HTR-8/SVneo (cell line): Measurements from ENCODE around the gene LY6G5B.

ENCODE experiments used
- DNase-seq: peaks from one replicate; pipeline ENCODE4 v3.0.0; 2011; ENCODE audit warnings: low spot score, mixed read lengths; ENCODE audit not compliant: insufficient read length
- FAIRE-seq: peaks from 2 replicates; lab custom pipeline; 2011; peaks lifted over from hg19 to GRCh38; lab: Jason Lieb, UNC

The LY6G5B gene

DNA sequence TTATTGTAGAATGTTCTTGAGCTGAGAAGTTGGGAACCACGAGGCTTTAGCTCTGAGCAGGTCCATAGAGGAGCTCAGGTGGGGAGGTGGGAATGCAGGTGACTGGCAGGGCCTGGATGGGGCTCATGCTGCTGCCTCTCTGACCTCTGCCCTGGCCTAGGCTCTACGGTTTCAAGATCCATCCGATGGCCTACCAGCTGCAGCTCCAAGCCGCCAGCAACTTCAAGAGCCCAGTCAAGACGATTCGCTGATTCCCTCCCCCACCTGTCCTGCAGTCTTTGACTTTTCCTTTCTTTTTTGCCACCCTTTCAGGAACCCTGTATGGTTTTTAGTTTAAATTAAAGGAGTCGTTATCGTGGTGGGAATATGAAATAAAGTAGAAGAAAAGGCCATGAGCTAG is at the start of gene LY6G5B:
Gene LY6G5B, plus strand, starts transcription at position 301 of the 400 bp plus-strand sequence. CDS start 975 bp downstream, outside the sequence.
- FAIRE-seq: no peak
- DNase-seq: no peak

- peak; percentile 73 for DNase-seq
- no peak for FAIRE-seq
These were observed 49.0 kb upstream of the LY6G5B start, which contains the start of gene PRRC2A for GRCh38 chr6:31620586-31621319. TSS of gene PRRC2A (plus strand) at chr6:31620715. CDS start at chr6:31622790, 2,075 bp downstream.

DNA sequence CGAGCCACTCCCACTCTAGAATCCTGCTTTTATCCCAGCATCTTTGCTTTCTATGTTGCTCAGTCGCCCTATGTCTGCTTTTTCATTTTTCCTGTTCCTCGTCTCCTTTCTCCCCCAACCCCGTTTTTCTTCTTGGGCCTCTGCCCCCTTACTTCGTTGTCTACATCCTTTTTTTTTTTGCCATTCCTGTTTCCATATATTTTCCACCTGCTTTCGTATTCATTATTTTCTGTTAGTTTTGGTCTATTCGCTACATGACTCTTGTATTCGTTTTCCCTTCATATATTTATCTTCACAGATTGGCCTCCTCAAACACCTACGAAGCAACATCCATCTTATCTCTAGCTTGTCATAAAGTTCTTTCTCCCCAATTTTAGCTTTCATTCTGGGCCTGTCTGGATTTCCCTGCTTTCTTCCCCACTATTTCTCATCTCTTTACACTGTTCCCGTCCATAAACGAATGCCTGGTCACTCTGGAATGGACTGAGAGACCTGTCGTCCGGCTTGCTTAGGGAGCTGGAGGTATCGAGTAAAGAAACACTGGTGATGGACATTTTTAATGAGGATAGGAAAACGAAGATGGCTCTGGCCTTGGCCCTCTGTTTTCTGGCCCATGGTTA is 48.3 kb upstream of the LY6G5B start:
- no peak for FAIRE-seq

DNA sequence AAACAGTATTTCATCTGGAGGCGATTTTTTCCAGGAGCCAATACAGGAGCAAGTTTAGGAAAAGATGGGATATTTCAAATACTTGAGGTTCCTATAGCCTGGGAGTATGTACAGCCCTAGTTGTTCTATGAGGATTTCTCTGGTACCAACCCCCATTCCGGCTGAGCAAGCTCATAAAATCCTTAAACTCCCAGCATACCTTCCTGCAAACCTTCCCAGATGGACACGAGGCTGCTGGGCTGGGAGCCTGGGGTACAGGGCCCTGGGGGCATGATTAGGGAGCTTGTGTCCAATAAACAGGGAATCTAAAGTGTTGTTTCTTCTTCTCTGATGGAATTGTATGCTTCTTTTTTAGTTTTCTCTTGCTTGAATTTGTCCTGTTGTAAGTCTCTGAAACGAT is 47.8 kb upstream of the LY6G5B start:
- DNase-seq (no peak), FAIRE-seq (no peak)

More for the DNA sequence above, 48.3 kb upstream of the LY6G5B start:
- no peak for DNase-seq

DNA sequence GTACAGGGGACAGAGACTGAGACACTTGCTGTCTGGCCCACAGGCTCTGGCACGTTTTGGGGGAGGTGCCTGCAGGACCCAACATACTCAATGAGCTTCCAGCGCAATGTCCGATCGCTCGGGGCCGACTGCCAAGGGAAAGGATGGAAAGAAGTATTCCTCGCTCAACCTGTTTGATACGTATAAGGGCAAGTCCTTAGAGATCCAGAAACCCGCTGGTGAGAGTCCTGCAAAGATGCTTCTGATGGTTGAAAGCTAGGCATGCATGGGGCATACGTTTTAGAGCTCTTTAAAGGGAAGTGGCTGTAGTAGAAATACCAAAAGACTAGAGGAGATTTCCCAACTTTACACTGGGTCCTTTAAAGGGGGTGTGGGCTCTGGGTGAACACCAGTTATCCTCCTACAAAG is 47.1 kb upstream of the LY6G5B start:
- no peak for FAIRE-seq
- no peak for DNase-seq

DNA sequence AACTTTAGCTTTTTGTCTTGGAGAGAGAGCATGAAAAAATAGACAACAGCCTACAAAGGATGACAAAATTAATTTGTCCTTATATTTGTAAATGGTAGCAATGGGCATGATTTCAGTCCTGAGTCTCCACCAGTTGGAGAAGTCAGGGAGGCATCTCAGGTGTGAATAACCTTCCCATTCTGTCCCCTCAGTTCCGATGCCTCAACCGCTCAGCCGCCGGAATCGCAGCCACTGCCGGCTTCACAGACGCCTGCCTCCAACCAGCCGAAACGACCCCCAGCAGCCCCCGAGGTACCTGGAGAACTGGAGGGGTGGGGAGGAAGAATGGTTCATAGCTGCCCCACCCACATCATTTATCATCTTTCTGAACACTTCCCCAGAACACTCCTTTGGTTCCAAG is 45.7 kb upstream of the LY6G5B start:
- no peak for DNase-seq
- no peak for FAIRE-seq

DNA sequence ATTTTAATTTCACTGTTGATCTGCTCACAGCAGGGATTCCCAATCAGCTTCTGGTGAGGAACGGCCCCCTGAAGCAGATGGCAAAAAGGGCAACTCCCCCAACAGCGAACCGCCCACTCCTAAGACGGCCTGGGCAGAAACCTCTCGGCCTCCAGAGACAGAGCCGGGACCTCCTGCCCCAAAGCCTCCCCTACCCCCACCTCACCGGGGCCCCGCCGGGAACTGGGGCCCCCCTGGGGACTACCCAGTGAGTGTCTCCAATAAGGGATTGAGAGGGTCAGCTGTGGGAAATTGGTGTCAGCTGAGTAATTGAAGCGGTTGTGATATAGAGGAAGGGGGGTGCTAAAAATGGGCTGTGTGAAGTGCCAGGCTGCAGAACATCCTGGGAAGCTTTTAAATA is 42.8 kb upstream of the LY6G5B start:
- FAIRE-seq (no peak), DNase-seq (no peak)

DNA sequence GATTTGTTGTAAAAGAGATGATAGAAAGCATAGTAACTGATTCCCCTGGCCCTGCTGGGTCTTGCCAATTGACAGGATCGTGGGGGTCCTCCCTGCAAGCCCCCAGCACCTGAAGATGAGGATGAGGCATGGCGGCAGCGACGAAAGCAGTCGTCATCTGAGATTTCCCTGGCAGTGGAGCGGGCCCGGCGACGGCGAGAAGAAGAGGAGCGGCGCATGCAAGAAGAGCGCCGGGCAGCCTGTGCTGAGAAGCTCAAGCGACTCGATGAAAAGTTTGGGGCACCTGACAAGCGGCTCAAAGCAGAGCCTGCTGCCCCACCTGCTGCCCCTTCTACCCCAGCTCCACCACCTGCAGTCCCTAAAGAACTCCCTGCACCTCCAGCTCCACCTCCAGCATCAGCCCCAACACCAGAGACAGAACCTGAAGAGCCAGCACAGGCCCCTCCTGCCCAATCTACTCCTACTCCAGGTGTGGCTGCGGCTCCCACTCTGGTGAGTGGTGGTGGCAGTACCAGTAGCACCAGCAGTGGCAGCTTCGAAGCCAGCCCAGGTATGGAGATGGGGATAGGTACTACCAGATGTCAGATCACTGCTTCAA is 42.0 kb upstream of the LY6G5B start:
- DNase-seq (no peak), FAIRE-seq (no peak)

- no peak for FAIRE-seq
- DNase-seq: no peak
These were observed 40.8 kb upstream of the LY6G5B start for GRCh38 chr6:31629014-31629413.

GRCh38 chr6:31630177-31630934 is 39.4 kb upstream of the LY6G5B start:
- DNase-seq (no peak), FAIRE-seq (no peak)

- DNase-seq: no peak
- no peak for FAIRE-seq
These were observed 38.6 kb upstream of the LY6G5B start for GRCh38 chr6:31631209-31631608.

- FAIRE-seq: no peak
- DNase-seq: no peak
These were observed 38.0 kb upstream of the LY6G5B start for GRCh38 chr6:31631681-31632278.

DNA sequence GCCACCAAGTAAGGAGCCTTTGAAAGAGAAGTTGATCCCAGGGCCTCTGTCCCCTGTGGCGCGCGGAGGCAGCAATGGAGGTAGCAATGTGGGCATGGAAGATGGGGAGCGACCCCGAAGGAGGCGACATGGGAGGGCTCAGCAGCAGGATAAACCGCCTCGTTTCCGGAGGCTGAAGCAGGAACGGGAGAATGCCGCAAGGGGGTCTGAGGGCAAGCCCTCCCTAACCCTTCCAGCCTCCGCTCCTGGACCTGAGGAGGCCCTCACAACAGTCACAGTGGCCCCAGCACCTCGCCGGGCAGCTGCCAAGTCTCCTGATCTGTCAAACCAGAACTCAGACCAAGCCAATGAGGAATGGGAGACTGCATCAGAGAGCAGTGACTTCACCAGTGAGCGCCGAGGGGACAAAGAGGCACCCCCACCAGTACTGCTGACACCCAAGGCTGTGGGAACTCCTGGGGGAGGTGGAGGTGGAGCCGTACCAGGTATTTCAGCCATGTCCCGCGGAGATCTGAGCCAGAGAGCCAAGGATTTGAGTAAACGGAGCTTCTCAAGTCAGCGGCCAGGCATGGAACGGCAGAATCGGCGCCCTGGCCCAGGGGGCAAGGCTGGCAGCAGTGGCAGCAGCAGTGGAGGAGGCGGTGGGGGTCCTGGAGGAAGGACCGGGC is 37.4 kb upstream of the LY6G5B start:
- no peak for DNase-seq
- no peak for FAIRE-seq

DNA sequence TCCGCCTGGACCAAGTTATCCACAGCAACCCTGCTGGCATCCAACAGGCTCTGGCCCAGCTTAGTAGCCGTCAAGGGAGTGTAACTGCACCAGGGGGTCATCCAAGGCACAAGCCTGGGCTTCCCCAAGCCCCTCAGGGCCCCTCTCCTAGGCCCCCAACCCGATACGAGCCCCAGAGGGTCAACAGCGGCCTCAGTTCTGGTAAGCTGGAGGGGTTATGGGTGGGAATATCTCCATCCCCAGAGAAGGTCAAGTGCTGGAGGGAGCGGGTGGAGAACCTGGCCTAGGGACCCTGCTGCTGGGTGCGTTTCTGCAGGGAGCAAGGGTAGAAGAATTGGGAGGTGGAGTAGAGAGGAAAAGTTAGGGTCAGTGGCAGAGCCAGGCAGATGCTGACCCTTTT is 36.3 kb upstream of the LY6G5B start:
- DNase-seq (no peak), FAIRE-seq (no peak)

DNA sequence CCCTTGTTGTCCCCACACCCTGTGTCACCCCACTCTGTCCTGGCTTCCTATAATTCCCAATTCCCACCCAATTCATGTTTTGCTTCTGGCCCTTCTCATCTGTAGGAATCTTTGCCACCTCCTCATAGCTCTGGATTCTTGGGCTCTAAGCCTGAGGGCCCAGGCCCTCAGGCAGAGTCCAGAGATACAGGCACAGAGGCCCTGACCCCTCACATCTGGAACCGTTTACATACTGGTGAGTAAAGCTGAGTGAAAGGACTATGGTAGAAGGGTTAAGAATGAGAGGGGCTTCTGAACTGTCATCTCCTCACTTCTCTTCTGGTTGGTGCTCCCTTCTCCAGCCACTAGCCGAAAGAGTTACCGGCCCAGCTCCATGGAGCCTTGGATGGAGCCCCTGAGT is 35.6 kb upstream of the LY6G5B start:
- DNase-seq (no peak), FAIRE-seq (no peak)

DNA sequence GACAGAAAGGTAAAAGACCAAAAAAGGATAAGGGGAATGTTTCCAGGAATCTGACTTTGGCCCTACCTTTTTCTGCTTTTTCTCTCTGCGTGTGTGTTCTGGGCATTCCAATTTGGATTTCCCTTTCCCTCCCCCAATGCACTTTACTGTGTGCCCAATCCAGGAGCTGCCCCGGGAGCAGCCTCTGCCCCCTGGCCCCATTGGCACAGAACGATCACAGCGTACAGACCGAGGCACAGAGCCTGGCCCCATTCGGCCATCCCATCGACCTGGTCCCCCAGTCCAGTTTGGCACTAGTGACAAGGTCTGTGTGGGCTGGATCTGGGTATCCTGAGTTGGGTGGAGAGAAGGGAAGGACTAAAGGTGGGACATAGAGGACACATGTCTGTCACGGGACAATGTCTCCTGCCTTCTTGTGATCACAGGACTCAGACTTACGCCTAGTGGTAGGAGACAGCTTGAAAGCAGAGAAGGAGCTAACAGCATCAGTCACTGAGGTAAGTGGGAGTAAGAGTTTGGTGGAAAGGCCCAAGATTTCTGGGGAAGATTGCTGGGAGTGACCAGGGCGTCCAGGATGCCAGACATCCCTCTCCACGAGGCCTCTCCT is 34.7 kb upstream of the LY6G5B start:
- no peak for FAIRE-seq
- no peak for DNase-seq

- FAIRE-seq (no peak), DNase-seq (no peak)
These were observed 32.8 kb upstream of the LY6G5B start for GRCh38 chr6:31636698-31637596.

GRCh38 chr6:31639043-31639442 is 30.7 kb upstream of the LY6G5B start:
- DNase-seq (no peak), FAIRE-seq (no peak)
